GM18507 (cell line): ENCODE measurements around the gene ITGB2.

Source experiments
- DNase-seq: peaks from one replicate; pipeline ENCODE4 v3.0.0; 2011; ENCODE audit warnings: low read depth; ENCODE audit not compliant: insufficient read length; ENCODE audit errors: extremely low spot score
- FAIRE-seq: peaks from 2 replicates; lab custom pipeline; 2011; peaks lifted over from hg19 to GRCh38; lab: Jason Lieb, UNC

The ITGB2 gene

GRCh38 chr21:44920694-44921604 is at the start of gene ITGB2:
Gene ITGB2, minus strand, starts transcription at chr21:44920899. Its CDS starts 10,117 bp downstream, at chr21:44910782.
- FAIRE-seq, result peak; percentile 87

GRCh38 chr21:44969931-44970755 is 49.4 kb upstream of the ITGB2 start:
- FAIRE-seq (no peak), DNase-seq (no peak)

More at GRCh38 chr21:44920694-44921604, at the start of gene ITGB2:
- DNase-seq, result no peak

- DNase-seq (no peak), FAIRE-seq (no peak)
Observed at GRCh38 chr21:44969066-44969670, 48.5 kb upstream of the ITGB2 start.

- FAIRE-seq, result no peak
- no peak for DNase-seq
Observed at GRCh38 chr21:44967082-44968047, 46.7 kb upstream of the ITGB2 start.

GRCh38 chr21:44966135-44967081 is 45.7 kb upstream of the ITGB2 start:
- FAIRE-seq (no peak), DNase-seq (no peak)

- no peak for DNase-seq
- peak; percentile 18 for FAIRE-seq
Observed at GRCh38 chr21:44965251-44966022, 44.7 kb upstream of the ITGB2 start.

GRCh38 chr21:44964381-44964780 is 43.7 kb upstream of the ITGB2 start:
- no peak for FAIRE-seq

GRCh38 chr21:44962403-44962966 is 41.8 kb upstream of the ITGB2 start:
- no peak for FAIRE-seq
- no peak for DNase-seq

More at GRCh38 chr21:44964381-44964780, 43.7 kb upstream of the ITGB2 start:
- DNase-seq, result no peak

- FAIRE-seq, result no peak
- DNase-seq, result no peak
Observed at GRCh38 chr21:44960141-44961092, 39.7 kb upstream of the ITGB2 start.

- FAIRE-seq, result no peak
- DNase-seq, result no peak
Observed at GRCh38 chr21:44959376-44960091, 38.8 kb upstream of the ITGB2 start.

GRCh38 chr21:44958471-44959191 is 37.9 kb upstream of the ITGB2 start:
- DNase-seq (no peak), FAIRE-seq (no peak)

GRCh38 chr21:44957901-44958451 is 37.3 kb upstream of the ITGB2 start:
- DNase-seq (no peak), FAIRE-seq (no peak)

- no peak for FAIRE-seq
- DNase-seq, result no peak
Observed at GRCh38 chr21:44957047-44957831, 36.5 kb upstream of the ITGB2 start.
